ENCODE results near the gene PITPNC1.

Gene PITPNC1

DNA sequence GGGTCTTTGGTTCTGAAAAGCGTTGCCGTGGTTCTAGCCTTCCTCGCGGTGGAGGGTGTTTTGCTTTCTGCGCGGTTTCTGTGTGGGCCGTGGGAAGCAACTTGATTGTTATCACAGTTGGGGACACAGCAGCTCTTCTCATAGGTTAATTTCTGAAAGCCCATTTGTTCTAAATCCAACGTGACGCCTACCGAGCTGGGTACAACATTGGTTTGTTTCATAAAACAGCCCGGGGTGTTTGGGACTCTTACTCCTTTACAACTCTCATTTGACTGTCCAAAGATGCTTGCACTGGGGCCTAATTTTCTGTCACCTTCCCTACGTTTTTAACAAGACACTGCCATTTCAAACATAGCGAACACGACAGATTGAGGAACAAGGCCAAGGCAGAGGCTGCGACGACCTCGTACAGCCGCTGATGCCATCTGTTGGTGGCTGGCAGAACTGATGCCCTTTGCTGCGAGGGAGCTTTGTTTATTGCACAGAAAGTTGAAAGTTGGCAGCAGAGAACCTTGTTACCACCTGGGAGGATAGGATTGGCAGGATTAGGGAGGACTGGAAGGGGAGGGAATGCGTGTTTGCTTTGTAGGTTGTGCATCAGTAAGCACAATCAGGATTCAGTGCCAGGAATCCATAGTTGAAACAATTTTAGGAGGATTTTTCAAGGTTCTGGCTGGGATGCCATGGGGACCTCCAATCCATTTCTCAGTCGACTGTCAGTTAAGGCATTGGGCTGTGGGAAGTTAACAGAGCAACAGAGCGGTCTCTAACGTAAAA lies 98.3 kb downstream of the PITPNC1 start:
- Histone ChIP-seq H3K27ac (ENCODE audit: low read depth, low read length, poor library complexity, severe bottlenecking) (no peak overlapping the region), H3K4me3 (ENCODE audit: low read depth, low read length, poor library complexity, severe bottlenecking) (no peak overlapping the region), H3K4me1 (ENCODE audit: insufficient read depth, low read length, severe bottlenecking) (no peaks in the 10 kb centered on the region), H3K9me2 (ENCODE audit: low read depth, low read length) (no peaks in the 10 kb centered on the region), H3K79me2 (ENCODE audit: insufficient read depth, low read length) (no peaks in the 10 kb centered on the region), H3K9me3 (ENCODE audit: low read length) (no peaks in the 10 kb centered on the region), H4K20me1 (ENCODE audit: insufficient read depth, low read length) (0 out of 2 replicates have a peak, but pooled peaks cover 2% of the 10 kb centered on the region), H3K4me2 (ENCODE audit: low read length) (peak overlapping the region; percentile 17; the same call in 1 of the 2 replicates), H3K27me3 (ENCODE audit: insufficient read depth, low read length) (peaks cover 11% of the 10 kb centered on the region; the same call in 1 of the 2 replicates), H3F3A (ENCODE audit: insufficient read depth, low read length) (no peaks in the 10 kb centered on the region), H3K9ac (ENCODE audit: low read length) (no peak overlapping the region), H3K36me3 (ENCODE audit: insufficient read depth, low read length) (no peaks in the 10 kb centered on the region; the same call in 1 of the 2 replicates), H2AFZ (ENCODE audit: low read length) (no peak overlapping the region)
- TF ChIP-seq, protein P1, sequence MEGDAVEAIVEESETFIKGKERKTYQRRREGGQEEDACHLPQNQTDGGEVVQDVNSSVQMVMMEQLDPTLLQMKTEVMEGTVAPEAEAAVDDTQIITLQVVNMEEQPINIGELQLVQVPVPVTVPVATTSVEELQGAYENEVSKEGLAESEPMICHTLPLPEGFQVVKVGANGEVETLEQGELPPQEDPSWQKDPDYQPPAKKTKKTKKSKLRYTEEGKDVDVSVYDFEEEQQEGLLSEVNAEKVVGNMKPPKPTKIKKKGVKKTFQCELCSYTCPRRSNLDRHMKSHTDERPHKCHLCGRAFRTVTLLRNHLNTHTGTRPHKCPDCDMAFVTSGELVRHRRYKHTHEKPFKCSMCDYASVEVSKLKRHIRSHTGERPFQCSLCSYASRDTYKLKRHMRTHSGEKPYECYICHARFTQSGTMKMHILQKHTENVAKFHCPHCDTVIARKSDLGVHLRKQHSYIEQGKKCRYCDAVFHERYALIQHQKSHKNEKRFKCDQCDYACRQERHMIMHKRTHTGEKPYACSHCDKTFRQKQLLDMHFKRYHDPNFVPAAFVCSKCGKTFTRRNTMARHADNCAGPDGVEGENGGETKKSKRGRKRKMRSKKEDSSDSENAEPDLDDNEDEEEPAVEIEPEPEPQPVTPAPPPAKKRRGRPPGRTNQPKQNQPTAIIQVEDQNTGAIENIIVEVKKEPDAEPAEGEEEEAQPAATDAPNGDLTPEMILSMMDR (IDR thresholded peaks at IDR 0.05; ENCODE audit: low read length) = peak; percentile 97
- no peak for TF ChIP-seq EZH2 (IDR thresholded peaks at IDR 0.05; ENCODE audit: borderline replicate concordance, low read length)

DNA sequence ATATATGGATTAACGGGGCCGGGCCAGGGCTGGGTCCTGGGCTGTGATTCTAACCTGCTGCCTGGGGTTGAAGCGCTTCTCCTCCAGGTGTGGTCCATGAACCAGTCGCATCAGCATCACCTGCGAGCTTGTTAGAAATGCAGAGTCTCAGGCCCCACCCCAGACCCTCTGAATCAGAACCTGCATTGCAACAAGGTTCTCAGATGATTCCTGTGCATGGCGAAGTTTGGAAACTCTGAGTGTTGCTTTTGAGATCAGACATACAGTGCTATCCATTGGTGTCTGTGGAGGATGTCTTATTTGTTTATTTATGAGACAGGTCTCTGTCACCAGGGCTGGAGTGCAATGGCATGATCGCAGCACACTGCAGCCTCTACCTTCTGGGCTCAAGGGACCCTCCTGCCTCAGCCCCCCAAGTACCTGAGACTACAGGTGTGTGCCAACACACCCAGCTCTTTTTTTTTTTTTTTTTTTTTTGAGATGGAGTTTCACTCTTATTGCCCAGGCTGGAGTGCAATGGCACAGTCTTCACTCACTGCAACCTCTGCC lies 99.8 kb downstream of the PITPNC1 start:
- Histone ChIP-seq H3K4me3 (ENCODE audit: low read depth, low read length, poor library complexity, severe bottlenecking) (no peak overlapping the region), H3K9me2 (ENCODE audit: low read depth, low read length) (no peaks in the 10 kb centered on the region), H3K79me2 (ENCODE audit: insufficient read depth, low read length) (no peaks in the 10 kb centered on the region), H3K27ac (ENCODE audit: low read depth, low read length, poor library complexity, severe bottlenecking) (no peak overlapping the region), H3K9me3 (ENCODE audit: low read length) (no peaks in the 10 kb centered on the region), H4K20me1 (ENCODE audit: insufficient read depth, low read length) (0 out of 2 replicates have a peak, but pooled peaks cover 2% of the 10 kb centered on the region), H3K36me3 (ENCODE audit: insufficient read depth, low read length) (no peaks in the 10 kb centered on the region), H3K9ac (ENCODE audit: low read length) (no peak overlapping the region), H2AFZ (ENCODE audit: low read length) (no peak overlapping the region), H3K27me3 (ENCODE audit: insufficient read depth, low read length) (peaks cover 11% of the 10 kb centered on the region; the same call in 1 of the 2 replicates), H3F3A (ENCODE audit: insufficient read depth, low read length) (no peaks in the 10 kb centered on the region), H3K4me1 (ENCODE audit: insufficient read depth, low read length, severe bottlenecking) (no peaks in the 10 kb centered on the region), H3K4me2 (ENCODE audit: low read length) (no peak overlapping the region)
- TF ChIP-seq EZH2 (IDR thresholded peaks at IDR 0.05; ENCODE audit: borderline replicate concordance, low read length) = no peak
- TF ChIP-seq, protein P1 (IDR thresholded peaks at IDR 0.05; ENCODE audit: low read length) = no peak

DNA sequence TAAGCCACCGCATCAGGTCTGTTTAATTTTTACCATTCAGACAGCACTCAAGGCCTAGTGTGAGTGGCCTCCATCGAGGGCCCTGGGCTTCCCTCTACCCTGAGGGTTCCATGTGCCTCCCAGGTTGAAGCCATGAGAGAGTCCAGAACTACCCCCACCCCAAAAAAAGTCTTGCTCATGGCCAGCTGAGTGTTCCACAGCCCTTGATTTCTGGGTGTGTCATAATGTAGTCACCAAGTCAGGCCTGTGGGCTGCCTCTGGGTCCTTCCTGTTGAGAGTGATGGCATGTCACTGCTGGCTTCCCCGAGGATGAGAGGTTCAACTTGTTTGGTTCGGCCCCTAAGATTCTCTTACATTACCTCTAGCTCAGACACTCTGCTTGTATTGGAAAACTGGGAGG lies 100.6 kb downstream of the PITPNC1 start:
- Histone ChIP-seq H4K20me1 (ENCODE audit: insufficient read depth, low read length) (0 out of 2 replicates have a peak, but pooled peaks cover 2% of the 10 kb centered on the region), H3F3A (ENCODE audit: insufficient read depth, low read length) (no peaks in the 10 kb centered on the region), H2AFZ (ENCODE audit: low read length) (no peak overlapping the region), H3K36me3 (ENCODE audit: insufficient read depth, low read length) (no peaks in the 10 kb centered on the region), H3K79me2 (ENCODE audit: insufficient read depth, low read length) (no peaks in the 10 kb centered on the region), H3K4me3 (ENCODE audit: low read depth, low read length, poor library complexity, severe bottlenecking) (no peak overlapping the region), H3K4me1 (ENCODE audit: insufficient read depth, low read length, severe bottlenecking) (no peaks in the 10 kb centered on the region), H3K9ac (ENCODE audit: low read length) (no peak overlapping the region), H3K27ac (ENCODE audit: low read depth, low read length, poor library complexity, severe bottlenecking) (no peak overlapping the region), H3K4me2 (ENCODE audit: low read length) (no peak overlapping the region), H3K27me3 (ENCODE audit: insufficient read depth, low read length) (peaks cover 11% of the 10 kb centered on the region; the same call in 1 of the 2 replicates), H3K9me3 (ENCODE audit: low read length) (no peaks in the 10 kb centered on the region), H3K9me2 (ENCODE audit: low read depth, low read length) (no peaks in the 10 kb centered on the region)
- TF ChIP-seq, protein P1 (IDR thresholded peaks at IDR 0.05; ENCODE audit: low read length) = no peak
- no peak for TF ChIP-seq EZH2 (IDR thresholded peaks at IDR 0.05; ENCODE audit: borderline replicate concordance, low read length)

Data from OCI-LY1 (cell line).